CD1c-positive myeloid dendritic cell (primary cell): ENCODE results near the gene RTL1.
A peak's percentile ranks its signal among the peaks of the same experiment; 100 is the strongest.

Experiments
- DNase-seq: peaks from one replicate; pipeline ENCODE4 v3.0.0-alpha.2; 2016; ENCODE audit errors: extremely low spot score

The RTL1 gene

DNA sequence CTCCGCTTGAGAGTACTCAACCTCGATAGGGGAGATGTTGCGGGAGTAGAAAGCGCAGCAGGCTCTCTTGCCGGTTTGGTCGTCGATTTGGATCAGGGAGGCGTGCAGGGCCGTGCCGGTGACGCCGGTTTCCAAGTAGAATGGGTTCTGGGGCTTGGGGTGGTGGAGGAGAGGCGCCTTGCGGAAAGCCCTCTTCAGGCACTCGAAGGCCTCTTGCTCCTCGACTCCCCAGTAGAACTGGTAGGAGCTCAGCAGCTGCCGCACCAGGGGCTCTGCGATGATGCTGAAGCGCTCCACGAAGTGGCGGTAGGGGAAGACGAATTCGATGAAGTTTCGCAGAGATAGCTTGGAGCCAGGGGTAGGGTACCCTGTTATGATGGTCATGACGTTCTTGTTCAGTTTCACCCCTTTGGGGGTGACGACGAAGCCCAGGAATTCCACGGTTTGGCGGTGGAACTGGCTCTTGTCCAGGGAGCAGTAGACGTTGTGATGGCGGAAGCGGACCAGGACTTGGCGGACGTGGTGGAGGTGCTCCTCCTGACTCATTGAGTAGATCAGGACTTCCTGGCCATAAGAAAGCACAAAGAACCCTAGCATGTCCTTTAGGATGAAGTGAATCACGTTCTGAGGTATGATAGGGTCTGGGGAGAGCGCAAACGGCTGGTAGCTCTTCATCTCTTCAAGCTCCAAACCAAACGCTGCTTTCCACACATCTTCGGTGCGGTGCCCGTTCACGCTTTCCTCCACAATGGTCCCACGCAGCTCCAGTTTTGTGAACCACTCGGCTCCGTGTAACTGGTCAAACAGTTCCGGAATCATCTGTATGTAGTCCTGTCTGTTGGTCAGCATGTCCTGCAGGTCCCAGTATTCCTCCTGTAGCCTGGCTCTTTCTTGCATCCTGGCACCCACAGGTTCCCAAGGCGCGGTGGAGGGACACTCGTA, 21.2 kb downstream of the RTL1 start:
- DNase-seq = no peak

DNA sequence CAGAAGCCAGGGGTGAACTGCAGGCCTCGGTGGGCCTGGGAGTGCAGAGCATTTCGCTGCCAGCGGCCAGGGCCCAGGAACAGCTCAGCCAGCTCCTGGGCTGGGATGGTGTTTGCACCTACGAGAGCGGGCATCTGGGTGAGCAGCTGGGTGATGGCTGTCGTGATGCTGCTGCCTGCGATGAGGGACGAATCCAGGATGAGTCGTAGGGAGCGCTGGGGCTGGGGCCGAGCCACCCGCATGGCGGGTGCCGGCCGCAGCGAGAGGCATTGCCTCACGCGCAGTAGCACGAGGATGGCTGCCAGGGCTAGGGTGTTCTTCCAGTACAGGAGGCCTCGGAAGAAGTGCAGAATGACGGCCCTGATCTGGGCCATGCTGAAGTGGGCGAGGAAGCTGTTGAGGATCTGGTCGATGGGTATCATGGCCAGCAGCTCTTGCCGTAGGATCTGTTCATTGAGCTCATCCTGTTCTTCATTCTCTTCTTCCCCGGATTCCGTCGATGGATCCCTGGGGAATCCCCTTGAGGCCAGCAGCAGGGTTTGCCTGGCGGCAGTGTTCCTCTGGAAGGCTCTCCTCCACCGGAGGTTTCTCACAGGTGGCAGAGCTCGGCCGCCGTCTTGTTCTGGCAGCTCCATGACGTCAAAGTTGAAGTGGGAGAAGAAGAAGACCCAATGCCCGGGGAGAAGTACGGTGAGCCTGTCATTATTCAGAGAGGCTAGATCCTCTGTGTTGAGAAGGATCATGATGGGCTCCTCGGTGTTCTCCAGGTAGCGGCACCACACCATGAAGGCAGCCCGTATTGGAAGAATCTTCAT, 22.1 kb downstream of the RTL1 start:
- DNase-seq = no peak

DNA sequence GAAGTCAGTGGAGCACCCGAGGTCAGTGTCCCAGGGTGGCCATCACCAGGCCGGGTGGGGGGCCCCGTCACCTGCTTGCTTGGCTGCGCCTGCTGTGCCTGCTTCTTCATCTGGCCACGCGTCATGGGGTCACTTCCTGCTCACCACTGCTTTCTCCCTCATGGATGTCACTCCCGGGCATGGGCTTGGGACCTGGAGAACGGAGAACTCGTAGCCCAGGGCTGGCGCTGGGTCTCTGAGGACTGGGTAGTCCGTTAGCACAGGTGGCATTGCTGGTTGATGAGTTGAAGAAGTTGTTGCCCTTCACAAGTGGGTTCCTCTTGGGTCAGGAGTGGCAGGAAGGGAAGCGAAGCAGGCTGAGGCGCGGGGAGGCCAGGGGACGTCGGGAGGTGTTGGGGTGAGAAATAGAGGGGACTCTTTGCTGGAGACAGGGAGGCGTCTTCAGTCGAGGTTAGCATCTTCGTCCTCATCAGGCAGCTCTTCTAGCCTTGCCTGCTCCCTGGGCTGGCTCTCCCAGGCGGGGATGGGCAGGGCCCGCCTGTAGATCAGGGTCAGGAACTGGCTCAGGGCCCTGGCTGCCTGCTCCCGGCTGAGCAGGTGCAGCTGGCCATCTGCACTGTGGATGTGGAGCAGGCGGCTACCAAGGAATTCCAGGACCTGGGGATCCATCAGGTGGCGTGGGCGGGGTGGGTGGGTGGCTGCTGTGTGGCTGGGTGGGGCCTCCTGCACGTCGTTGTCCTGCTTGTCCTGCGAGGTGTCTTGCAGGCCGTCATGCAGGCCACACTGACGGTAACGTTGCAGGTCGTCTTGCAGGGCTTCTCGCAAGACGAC, 23.0 kb downstream of the RTL1 start:
- no peak for DNase-seq

DNA sequence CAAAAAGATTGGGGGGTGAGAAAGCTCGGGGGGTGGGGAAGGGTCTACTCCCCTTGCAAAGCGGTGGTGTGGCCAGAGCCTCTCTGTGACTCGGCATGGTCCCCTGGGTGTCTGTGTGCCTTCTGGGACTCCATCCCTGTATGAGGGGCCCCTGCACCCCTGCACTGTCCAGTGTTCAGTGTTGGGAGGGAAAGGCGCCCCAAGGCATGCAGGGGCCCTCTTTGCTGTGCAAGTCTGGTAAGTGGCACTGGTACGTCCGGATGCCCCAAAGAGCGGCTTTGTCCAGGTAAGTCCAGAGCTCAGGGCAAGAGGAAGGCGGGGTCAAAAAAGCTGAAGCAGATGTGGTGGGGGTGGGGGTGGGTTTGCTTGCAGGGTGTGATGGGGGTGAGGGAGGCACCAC, 23.7 kb downstream of the RTL1 start:
- DNase-seq = no peak

DNA sequence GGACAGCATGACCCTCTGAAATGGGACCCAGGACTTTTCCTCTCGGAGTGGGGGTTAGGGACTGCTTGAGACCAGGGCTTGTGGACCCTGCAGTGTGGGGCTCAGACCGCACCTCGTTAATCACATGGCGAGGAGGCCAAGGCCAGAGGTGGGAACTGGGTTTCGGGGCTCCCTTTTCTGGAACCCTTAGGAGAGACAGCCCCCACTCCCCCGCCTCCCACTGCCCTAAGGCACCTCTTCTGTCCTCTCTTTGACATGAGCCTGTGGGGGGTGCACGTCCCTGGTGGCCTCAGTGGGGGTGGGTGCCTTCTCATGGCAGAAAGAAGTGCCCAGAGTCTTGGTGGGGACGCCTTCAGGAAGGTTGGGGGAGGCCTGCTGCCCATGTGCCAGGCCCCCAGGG, 24.3 kb downstream of the RTL1 start:
- no peak for DNase-seq

DNA sequence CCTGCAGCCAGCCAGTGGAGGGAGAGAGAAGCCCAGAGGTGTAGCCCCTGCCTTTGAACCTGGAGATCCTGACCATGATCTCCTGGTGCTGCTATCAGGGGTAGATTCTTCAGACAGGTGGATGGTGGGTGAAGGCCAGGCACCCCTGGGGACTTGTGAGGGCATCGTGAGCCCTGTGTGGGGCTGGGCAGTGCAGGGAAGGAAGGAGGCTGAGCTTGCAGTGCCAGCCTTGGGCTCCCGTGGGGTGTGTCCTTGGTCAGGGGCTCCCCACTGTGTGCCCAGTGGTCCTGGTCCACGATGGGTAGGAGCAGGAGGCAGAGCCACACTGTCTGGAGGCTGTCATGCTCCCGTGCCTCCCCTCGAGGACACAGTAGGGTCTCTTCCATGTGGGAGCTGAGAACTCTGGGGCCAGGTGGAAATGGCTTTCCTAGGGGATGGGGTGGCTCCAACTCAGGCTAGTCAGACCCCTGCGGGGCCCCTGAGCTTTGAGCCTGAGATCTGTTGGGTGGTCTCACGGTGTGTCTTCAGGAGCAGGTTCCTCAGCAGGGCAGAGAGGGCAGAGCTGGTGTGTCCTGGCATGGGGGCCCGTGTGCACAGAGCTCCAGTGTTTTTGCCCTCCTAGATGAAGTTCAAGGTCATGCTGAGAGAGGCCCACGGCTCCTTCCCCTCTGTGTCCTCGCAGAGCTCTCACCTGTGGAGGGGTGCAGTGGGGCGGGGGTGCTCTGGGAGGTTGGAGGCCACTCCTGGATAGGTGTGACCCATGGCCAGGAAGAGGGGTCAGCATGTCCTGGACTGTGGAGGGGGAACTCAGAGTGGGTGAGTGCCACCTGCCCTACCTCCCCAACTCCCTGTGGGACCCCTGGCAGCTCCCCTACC, 25.0 kb downstream of the RTL1 start:
- no peak for DNase-seq

DNA sequence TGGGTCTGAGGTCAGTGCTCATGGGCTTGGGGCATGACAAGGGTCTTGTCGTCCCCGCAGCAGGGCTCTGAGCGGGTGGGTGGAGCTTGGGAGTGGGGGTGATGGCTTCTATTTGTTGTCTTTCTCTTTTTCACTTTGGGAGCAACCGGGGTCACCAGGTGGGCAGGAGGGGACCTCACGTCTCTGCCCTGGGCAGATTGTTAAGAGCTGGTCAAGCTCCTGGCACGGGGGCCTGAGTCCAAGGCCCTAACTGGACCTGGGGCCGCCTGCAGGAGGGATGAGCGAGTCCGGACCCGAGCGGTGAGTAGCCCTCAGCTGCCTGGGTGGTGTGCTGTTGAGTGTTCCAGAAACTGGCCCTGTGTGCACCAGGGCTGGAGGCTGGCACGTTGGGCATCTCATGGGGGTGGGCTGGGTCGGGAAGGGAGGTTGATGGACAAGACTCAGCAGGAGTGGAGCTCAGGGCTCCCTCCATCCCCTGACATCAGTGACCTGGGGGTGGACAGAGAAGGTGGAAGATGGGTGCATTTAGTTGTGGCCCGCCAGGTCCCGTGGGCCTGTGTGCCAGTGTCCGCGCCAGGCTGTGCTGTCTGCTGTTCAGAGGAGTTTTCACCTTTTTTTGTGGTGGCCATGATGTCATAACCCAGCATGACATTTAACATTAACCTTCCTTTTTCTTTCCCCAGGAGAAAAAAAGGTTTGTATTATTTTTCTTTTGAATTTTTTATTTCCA, 27.5 kb downstream of the RTL1 start:
- no peak for DNase-seq

DNA sequence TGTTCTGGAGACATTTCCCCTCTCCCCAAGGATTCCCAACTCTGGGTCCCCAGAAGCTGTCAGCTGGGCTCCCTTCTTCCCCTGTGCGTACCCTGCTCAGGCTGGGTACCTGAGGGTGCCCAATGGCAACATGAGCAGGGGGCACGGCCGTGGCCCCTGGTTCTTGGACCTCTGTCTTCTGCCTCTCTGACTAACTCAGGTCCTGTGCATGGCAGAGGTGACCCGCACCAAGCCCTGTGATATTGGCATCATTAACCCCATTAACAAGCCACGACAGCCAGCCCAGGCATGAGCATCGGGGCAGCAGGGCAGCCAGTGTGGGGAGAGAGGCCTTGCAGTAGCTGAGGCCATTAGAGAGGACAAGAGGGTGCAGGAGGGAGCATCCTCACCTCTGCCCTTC, 28.4 kb downstream of the RTL1 start:
- DNase-seq = no peak

DNA sequence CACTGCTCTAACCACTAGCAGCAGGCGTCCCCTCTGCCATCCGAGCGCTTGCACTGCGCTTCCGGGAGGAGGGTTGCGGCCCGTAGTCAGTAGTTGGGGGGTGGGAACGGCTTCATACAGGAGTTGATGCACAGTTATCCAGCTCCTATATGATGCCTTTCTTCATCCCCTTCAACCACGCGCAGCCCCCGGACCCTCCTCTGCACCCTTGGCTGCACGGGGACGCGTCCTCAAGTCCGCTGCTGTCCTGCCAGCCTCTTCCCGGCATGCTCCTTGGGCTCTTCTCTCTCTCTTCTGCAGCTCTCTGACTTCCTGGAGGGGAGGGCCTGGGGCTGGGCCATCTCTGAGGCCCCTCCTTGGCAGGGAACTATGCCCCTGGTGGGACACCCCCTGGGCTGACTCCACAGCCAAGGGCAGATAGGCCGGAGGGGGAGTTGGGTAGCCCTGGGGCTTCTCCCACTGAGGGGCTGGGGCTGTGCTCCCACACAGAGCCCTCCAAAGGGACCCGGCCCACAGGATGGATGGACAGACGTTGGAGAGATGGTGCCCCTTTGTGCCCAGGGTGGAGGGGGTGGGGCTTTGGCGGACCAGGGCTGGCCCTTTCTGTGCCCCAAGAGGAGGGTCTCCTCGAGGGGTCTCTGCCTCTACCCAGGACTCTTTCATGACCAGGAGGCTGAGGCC, 29.0 kb downstream of the RTL1 start:
- no peak for DNase-seq

DNA sequence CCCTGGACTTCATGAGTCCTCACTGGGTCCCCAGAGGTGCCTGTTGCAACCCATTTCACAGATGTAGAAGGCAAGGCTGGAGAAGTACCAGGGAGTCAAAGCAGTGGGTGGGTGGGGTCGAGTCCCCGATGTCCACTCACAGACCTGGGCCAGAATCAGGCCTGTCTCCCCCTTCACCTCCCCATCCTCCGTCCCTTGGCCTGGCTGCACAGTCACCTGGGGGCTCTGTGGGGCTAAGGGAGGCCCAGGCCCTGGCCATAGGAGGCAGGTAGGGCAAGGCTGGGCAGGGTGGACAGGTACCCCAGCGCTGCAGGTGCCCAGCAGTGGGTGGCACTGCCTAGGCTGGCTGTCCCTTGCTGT, 29.5 kb downstream of the RTL1 start:
- no peak for DNase-seq

DNA sequence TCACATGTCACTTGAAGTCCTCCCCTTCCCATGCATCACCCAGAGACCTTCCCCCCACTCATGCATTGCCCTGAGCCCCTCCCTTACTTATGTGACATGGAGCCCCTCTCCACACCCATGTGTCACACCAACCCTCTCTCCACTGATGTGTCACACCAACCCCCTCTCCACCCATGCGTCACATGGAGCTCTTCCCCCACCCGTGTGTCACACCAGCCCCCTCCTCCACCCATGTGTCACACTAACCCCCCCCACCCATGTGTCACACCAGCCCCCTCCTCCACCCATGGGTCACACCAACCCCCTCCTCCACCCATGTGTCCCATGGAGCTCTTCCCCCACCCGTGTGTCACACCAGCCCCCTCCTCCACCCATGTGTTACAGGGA, 30.4 kb downstream of the RTL1 start:
- no peak for DNase-seq

DNA sequence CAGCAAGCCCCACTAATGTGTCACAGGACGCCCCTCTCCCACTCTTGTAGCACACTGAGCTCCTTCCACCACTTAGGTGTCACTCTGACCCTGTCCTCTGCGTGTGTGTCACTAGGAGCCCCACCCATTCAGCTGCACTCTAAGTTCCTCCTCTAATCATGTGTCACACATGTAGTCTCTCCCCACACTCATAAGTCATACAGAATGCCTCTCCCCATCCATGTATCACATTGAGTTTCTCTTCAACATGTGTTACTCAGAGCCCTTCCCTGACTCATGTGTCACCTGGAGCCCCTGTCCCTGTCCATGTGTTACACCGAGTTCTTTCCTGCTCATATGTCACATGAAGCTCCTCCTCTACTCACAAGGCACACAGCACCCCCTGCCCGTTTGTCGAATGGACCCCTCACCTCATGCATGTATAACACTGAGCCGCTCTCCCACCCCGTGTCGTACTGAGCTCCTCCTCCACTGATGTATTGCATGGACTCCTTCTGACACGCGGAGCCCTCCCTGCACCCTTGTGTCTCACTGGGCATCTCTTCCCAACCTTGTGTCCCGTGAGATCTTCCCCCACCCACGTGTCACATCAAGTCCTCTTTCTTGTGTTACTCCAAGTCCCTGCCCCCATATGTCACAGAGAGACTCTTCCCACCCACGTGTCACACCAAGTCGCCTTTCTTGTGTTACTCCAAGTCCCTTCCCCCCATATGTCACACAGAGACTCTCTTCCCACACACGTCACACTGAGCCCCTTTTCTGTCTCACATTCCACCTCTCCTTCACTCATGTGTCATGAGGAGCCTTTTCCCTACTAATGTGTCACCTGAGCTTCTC, 31.0 kb downstream of the RTL1 start:
- DNase-seq = peak; percentile 23

DNA sequence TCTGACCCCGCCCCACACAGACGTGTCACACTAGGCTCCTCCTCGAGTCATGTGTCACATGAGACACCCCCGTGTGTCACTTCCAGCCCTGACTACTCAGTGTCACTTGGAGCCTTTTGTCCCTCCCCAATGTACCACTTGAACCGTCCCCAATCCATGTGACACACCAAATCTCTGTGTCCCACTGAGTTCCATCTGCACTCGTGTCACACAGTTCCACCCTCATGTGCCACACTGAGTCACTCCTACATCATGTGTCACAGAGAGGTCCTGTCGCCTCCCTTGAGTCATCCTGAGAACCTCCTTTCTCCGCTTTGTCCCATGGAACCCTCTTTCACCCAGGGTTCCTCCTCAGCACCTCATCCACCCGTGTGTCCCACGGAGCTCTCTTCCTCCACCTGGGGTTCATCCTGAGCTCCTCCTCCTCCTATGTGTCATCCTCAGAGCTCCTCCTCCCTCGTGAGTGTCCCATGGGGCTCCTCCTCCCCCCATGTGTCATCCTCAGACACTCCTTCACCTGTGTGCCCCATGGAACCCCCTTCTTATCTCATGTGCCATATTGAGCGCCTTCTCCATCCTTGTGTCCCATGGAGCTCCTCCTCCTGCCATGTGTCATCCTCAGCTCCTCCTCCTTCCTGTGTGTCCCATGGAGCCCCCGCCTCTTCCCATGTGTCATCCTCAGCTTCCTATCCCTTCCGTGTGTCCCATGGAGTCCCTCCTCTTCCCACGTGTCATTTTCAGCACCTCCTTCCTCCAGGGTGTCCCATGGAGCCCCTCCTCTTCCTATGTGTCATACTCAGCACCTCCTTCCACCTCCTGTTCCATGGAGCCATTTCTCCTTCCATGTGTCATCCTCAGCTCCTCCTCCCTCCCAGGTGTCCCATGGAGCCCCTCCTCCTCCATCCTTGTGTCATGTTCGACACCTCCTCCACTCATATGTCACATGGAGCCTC, 32.0 kb downstream of the RTL1 start:
- DNase-seq = peak; percentile 13

DNA sequence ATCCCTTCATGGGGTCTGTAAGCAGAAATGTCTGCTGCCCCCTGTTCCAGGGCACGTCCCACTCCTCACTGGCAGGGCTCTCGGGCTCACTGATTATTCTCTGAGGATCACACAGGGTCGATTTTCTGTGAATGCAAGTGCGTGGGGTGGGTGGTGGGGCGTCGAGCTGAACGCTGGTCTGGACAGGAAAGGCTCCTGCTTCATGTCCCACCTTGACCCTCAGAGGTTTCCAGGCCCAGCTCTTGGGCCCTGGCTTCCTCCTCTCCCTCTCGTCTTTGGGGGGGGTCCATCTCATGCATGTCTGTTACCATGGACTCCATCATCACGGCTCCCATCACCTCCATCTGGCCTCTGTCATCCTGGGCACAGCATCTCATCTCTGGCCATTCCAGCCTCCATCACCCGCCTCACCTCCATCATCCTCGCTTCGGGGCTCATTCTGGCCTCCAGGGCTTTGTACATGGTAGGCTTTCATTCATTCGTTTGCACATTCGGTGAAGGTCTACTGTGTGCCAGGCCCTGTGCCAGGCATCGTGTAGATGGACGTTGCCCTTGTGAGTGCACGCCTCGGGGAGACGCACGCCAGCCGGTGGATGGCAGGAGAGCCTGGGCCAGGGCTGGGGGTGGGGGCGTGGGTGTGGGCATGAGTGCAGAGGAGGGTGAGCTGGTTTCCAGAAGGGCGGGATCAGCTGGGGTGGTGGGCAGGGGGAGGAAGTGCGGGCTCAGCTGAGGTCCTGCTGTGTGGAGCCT, 34.7 kb downstream of the RTL1 start:
- DNase-seq = no peak

DNA sequence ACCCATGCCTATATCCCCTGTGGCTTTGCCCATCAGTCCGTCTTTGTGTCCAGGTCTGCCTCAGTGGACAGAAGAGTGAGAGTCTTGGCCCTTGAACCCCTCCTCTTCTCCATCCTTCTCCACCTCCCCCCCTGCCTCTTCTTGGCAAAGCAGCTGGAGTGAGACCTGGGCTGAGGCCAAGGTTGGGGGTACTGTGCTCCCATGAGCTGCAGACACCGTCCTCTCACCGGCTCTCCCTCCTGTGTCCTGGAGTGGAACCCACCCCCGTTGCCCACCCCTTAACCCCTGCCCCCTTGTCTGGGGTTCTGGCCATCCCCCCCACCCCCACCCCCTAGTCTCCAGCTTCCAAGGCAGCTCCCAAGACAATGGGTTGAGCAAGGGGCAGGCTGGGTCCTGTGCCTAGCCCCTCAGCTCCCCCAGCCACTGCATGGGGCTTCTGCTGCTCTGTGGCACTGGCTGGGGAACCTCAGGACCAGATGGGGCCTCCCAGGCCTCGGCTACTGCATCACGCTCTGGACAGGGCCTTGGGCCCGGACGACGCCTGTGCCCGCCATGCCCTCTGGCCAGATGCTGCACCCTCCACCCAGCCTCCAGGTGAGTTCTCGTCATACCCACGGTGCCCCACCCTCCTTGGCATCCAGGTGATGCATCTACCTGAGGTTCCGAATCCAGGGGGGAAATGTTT, 35.7 kb downstream of the RTL1 start:
- no peak for DNase-seq
